NCI-H2227 (cell line): ENCODE data around the gene TKFC.
A peak's percentile ranks its signal among the peaks of the same experiment; 100 is the strongest.

ENCODE experiments used
- DNase-seq: peaks from one replicate; lab custom pipeline; 2025; ENCODE audit not compliant: unreplicated experiment; lab: John Stamatoyannopoulos, UW

TKFC gene

DNA sequence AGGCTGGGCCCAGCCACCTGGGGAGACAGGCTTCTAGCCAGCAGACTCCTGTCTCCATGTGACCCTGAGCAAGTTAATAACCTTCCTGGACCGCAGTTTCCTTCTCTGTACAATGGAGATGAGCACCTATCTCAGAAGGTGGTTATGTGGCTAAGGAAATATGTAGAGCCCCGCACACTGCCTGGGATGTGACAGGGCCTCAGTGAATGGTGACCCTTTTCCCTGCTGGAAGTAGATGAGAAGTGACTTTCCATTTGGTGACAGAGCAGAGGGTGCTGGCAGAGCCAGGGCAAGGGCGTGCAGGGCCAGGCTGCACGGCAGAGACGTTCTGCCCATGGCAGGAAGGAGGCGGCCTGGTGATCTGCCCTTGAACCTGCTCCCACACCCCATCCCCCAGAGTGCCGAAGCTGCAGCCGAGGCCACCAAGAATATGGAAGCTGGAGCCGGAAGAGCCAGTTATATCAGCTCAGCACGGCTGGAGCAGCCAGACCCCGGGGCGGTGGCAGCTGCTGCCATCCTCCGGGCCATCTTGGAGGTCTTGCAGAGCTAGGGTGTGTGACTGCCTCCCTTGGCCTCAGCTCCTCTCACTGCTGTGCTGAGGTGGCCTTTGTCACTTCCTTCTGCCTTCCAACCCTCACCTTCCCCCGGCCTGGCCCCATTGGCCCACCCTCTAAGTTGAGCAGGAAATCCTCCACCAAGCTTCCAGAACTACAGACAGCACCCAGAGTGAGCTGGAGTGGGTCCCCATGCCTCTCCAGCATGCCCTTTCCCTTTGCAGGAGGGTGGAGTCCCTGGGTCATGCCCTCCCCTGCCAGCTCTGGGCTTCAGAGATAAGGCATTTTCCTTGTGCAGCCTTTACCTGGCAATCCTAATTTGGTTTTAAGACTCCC, 13.2 kb downstream of the TKFC start:
- DNase-seq, result no peak

- DNase-seq, result no peak
Measured at GRCh38 chr11:61347916-61348461, 15.0 kb downstream of the TKFC start.

GRCh38 chr11:61349189-61349751, 16.2 kb downstream of the TKFC start:
- DNase-seq, result no peak

DNA sequence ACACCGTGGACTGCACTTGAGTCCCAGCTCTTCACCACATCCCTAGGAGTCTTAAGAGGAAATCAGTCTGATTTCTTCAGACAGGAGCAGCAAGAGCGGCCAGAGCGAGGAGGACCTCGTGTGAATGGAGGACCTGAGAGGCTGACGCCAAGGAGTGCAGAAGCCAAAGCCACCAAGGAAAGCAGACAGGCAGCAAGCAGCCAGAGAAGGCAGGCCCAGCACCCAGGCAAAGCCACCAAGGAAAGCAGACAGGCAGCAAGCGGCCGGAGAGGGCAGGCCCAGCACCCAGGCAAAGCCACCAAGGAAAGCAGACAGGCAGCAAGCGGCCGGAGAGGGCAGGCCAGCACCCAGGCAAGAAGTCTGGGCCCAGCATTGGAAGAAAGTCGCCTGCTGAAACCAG, 16.9 kb downstream of the TKFC start:
- no peak for DNase-seq

GRCh38 chr11:61350336-61350735, 17.3 kb downstream of the TKFC start:
- DNase-seq, result no peak

- no peak for DNase-seq
Measured at GRCh38 chr11:61350803-61351202, 17.8 kb downstream of the TKFC start.

- DNase-seq, result no peak
Measured at GRCh38 chr11:61352038-61352437, 19.0 kb downstream of the TKFC start.

DNA sequence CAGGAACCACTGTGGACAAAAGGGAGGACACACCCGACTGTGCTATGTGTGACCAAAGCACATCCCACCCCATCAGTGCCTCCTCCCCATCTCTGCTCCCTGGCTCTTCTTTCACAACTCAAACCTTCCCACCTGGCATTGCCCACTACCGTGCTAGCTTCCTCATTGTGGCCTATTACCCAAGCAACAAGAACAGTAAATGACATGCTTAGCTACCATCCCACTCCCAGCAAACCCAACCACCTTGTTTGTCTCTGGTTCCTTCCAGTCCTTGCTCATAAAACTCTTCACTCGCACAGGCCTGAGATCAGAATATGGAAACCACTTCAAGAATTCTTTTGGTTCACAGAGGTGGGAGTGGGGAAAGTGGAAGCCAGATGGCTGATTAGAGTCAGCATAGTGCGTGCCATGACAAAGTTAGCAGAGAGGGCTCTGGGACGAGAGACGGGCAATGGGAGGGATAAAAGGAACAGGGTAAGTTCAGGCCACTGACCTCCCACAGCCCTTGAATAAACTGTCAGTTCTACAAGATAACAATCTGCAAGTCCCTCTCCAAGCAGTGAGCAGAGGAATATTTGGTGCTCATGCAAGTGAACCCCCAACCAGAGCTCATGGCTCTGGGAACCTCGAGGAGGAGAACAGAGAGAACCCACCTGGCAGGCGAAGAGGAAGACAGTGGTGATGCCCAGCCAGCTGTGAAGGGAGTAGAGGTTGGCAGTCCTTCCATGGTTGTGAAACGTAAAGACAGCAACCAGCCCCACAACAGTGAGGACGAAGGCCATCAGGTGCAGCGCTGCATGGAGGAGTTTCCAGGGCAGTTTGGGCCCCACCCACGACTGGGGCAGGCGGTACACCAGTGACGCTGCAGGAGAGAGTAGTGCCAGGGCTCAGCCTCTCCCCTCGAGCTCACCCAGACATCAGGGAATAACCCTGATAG, 20.4 kb downstream of the TKFC start:
- no peak for DNase-seq

- DNase-seq, result no peak
Measured at GRCh38 chr11:61354208-61354607, 21.2 kb downstream of the TKFC start.

- no peak for DNase-seq
Measured at GRCh38 chr11:61356706-61357105, 23.7 kb downstream of the TKFC start.

DNA sequence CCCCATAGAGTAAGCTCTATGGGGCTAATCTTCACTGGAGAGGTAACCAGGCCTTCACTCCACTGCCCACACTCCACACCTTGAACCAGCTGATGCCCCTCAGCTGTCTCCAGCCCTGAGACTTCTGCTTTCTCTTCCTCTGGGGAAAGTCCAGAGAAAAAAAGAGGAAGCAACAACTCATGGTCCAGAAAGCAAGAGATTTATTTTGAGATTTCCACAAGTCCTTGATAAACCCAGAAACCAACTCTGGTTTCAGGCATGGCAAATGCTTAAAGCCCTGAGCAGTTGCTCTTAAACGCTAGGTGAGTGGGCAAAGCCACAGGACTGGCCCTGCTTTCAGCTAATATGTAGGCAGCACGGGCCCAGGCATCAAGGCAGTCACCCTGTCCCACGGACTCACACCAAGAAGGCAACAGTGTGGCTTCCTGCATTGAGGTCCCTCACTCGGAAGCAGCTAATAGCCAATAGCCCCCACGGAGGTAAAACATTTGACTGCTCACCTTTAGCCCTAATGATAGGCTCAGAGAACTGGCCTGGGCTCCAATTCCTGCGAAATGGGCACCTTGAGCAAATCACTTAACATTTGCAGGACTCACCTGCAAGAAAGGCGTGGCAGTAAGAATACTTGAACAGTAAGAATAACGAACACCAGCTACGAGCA, 24.3 kb downstream of the TKFC start:
- DNase-seq, result no peak

- no peak for DNase-seq
Measured at GRCh38 chr11:61357894-61358239, 24.8 kb downstream of the TKFC start.

DNA sequence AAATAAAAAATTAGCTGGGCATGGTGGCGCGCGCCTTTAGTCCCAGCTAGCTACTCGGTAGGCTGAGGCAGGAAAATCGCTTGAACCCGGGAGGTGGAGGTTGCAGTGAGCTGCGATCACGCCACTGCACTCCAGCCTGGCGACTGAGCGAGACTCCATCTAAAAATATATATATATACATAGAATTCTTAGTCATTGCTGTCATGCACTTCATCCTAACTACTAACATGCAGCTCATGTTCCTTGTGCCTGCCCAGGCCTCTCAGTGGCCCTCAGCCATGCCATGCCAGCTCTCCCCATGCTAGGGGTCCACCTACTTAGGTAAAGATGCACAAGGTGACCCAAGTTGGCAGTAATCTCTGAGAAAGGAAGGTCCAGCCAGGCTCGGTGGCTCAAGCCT, 25.5 kb downstream of the TKFC start:
- no peak for DNase-seq

GRCh38 chr11:61359516-61359915, 26.5 kb downstream of the TKFC start:
- DNase-seq, result no peak

- DNase-seq, result no peak
Measured at GRCh38 chr11:61361237-61361740, 28.3 kb downstream of the TKFC start.

GRCh38 chr11:61361741-61362541, 28.9 kb downstream of the TKFC start, which contains the start of the genes CYB561A3 and TMEM138:
Gene CYB561A3 (minus strand): TSS chr11:61361882. CDS start chr11:61356713, 5,169 bp downstream.
Gene TMEM138 (plus strand): TSS chr11:61362374. CDS start chr11:61364391, 2,017 bp downstream.
- peak; percentile 97 for DNase-seq

DNA sequence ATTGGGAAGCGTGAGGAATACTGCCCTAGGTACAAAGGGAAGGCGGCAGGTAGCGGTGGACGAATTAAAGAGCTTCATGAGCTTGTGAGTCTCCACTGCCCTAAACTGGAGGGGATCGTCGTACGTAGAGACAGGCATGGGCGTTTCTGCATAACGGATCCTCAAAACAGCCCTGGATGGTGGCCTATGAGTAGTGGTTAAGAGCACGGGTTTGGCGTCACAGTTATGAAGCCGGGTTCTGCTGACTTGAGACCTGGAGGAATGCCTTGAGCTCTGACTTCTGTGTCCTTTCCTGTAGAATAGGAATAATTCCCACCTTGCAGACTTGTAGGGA, 29.5 kb downstream of the TKFC start:
- peak; percentile 61 for DNase-seq

- no peak for DNase-seq
Measured at GRCh38 chr11:61364012-61364675, 31.1 kb downstream of the TKFC start.

- DNase-seq, result no peak
Measured at GRCh38 chr11:61367406-61367805, 34.4 kb downstream of the TKFC start.
